GM12891 (cell line): Measurements from ENCODE around the gene MED27.

Experiments used
- PAX5 ChIP-seq: IDR thresholded peaks from 2 replicates; pipeline ENCODE4 v1.6.1; 2011; ENCODE audit warnings: low read length, moderate library complexity, mild to moderate bottlenecking; ENCODE audit not compliant: insufficient read depth, severe bottlenecking
- POLR2A ChIP-seq: IDR thresholded peaks from 2 replicates; pipeline ENCODE4 v1.6.1; 2011; ENCODE audit warnings: low read depth, low read length, control low read depth
- POLR2AphosphoS5 ChIP-seq: IDR thresholded peaks from 2 replicates; pipeline ENCODE4 v1.6.1; 2011; ENCODE audit warnings: low read depth, low read length, control low read depth
- TAF1 ChIP-seq: IDR thresholded peaks from 2 replicates; pipeline ENCODE4 v1.6.1; 2011; ENCODE audit warnings: low read depth, low read length, control low read depth

GRCh38 chr9:131892902-131893500 lies 186.7 kb downstream of the MED27 start:
- TF ChIP-seq POLR2AphosphoS5 (no peak), POLR2A (no peak), PAX5 (no peak), TAF1 (no peak)
